ENCODE data around the gene PRKAB1.

GRCh38 chr12:119714614-119715267 is 46.8 kb downstream of the PRKAB1 start:
- TF ChIP-seq POLR2AphosphoS5 (IDR thresholded peaks at IDR 0.05; ENCODE audit: low read depth, low read length): no peak
- TF ChIP-seq CTCF (IDR thresholded peaks at IDR 0.05): no peak
- no peak for TF ChIP-seq REST (IDR thresholded peaks at IDR 0.05; ENCODE audit: insufficient read depth in 1 of 2, low read depth in 2 of 2, low read length in 1 of 2)
- TF ChIP-seq SIN3A (IDR thresholded peaks at IDR 0.05; ENCODE audit: borderline replicate concordance, insufficient read depth, low read depth, low read length): no peak

Measured in Panc1 (cell line).